Kidney epithelial cell (primary cell): Measurements from ENCODE around the gene CRYGN. TPM values are rescaled to one million over a fixed set of nuclear protein-coding genes. Genes with fewer than 3 reads are reported as not detected.
A peak's percentile ranks its signal among the peaks of the same experiment; 100 is the strongest.

Experiments used
- DNase-seq: peaks from one replicate; pipeline ENCODE4 v3.0.0-alpha.2; 2010; ENCODE audit warnings: low read depth
- H3K27me3 ChIP-seq: 2 replicates; pipeline ENCODE4 v1.6.0; 2011; ENCODE audit warnings: low read length; ENCODE audit not compliant: control insufficient read depth, insufficient read depth
- H3K36me3 ChIP-seq: 2 replicates; pipeline ENCODE4 v1.5.1; 2011; ENCODE audit warnings: low read length; ENCODE audit not compliant: control insufficient read depth, insufficient read depth
- H3K4me3 ChIP-seq: 2 replicates; pipeline ENCODE4 v1.5.1; 2011; ENCODE audit warnings: low read depth, mild to moderate bottlenecking, control low read depth, low read length
- total RNA-seq: library from RNA; depleted of rRNA; stranded (reverse); fragments of >200 nt; gene quantifications from 2 replicates; pipeline ENCODE4 v1.2.3, GENCODE V29; 2015
- TF ChIP-seq, protein P1 (sequence below): IDR thresholded peaks from 2 replicates; pipeline ENCODE4 v1.5.1; 2011; ENCODE audit warnings: mild to moderate bottlenecking, moderate library complexity, low read length, control low read depth, inconsistent platforms; ENCODE audit not compliant: insufficient read depth, poor library complexity, severe bottlenecking

Gene CRYGN
- total RNA-seq, 1 donor from 2014 or later: 0.84 TPM

DNA sequence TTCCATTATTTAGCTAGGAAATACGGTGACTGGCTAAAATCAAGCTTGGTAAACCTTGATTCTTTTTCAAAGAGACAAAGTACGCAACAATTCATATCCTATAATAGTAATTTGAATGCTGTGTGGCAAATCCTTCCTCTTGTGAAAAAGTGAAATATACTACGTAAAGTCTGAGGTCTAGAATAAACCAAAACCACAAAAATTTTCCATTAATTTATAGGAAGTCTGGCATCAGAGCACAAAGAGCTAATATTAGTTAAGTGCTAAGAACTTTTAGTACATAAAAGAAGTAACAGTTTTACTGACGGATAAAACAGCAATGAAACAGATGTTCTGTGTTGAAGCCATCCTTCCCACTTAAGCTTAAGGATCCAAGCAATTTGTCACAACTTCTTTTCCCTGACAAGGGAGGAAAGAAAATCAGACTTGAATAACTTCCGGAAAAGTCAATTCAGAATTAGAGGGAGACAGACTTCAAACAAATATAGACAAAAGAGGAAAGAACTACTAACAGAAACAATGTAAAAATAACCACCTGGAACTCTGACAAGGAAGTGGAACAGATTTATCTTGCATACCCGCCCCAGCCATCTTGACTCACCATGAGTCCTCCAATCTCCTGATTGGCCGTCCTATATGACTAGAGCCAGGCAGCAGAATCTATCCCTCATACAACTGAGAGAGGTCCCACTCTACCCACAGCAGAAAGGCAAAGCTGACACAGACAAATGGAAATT, 45.2 kb upstream of the CRYGN start:
- H3K4me3 ChIP-seq: no peak overlapping the region
- peak; percentile 37 for DNase-seq
- H3K36me3 ChIP-seq: no peaks in the 10 kb centered on the region
- no peaks in the 10 kb centered on the region for H3K27me3 ChIP-seq
- TF ChIP-seq, protein P1, sequence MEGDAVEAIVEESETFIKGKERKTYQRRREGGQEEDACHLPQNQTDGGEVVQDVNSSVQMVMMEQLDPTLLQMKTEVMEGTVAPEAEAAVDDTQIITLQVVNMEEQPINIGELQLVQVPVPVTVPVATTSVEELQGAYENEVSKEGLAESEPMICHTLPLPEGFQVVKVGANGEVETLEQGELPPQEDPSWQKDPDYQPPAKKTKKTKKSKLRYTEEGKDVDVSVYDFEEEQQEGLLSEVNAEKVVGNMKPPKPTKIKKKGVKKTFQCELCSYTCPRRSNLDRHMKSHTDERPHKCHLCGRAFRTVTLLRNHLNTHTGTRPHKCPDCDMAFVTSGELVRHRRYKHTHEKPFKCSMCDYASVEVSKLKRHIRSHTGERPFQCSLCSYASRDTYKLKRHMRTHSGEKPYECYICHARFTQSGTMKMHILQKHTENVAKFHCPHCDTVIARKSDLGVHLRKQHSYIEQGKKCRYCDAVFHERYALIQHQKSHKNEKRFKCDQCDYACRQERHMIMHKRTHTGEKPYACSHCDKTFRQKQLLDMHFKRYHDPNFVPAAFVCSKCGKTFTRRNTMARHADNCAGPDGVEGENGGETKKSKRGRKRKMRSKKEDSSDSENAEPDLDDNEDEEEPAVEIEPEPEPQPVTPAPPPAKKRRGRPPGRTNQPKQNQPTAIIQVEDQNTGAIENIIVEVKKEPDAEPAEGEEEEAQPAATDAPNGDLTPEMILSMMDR: no peak

DNA sequence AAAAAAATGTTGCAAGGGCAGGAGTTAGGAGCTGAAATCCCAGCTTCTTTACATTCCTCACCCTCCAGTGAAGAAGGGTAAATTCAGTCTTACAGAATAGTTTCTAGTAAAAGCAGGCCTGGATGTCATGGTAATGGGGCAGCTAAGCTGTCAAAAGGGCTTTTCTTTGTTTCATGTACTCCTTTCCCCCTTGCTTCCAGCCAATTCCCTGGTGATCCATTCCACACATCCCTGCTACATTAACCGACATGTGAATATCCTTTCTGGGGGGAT, 43.7 kb upstream of the CRYGN start:
- TF ChIP-seq, protein P1: no peak
- no peaks in the 10 kb centered on the region for H3K36me3 ChIP-seq
- no peaks in the 10 kb centered on the region for H3K27me3 ChIP-seq
- no peak overlapping the region for H3K4me3 ChIP-seq
- no peak for DNase-seq

DNA sequence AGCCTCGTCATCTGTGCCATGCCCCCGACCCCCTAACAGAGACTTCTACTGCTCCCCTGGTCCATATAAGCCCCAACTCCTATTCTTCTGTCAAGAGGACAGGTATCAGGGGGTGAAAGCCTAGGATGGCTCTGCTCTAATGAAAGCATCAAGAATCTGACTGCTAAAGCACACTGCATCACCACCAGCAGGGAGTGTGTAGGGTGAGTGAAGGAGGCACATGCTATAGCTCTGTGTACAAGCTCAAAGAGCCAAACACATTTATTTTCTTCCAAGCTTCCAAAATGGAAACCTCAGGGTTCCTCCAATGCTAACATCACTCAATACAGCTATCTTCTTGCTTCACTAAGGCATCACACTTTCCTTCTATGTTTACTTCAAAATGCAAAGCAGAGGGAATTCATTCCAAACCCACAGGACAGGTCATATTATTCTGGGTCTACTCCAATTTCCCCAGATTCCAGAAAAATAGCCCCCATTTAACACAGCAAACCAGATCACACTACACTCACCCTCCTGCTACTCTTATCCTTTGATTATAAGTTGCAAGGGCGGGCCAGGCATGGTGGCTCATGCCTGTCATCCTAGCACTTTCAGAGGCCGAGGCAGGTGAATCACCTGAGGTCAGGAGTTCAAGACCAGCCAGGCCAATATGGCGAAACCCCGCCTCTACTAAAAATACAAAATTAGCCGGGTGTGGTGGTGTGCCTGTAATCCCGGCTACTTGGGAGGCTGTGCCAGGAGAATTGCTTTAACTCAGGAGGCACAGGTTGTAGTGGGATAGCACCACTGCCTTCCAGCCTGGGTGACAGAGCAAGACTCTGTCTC, 43.2 kb upstream of the CRYGN start:
- no peak for DNase-seq
- no peaks in the 10 kb centered on the region for H3K36me3 ChIP-seq
- no peak overlapping the region for H3K4me3 ChIP-seq
- TF ChIP-seq, protein P1: no peak
- no peaks in the 10 kb centered on the region for H3K27me3 ChIP-seq

GRCh38 chr7:151481650-151482505, 41.9 kb upstream of the CRYGN start:
- no peaks in the 10 kb centered on the region for H3K36me3 ChIP-seq
- no peak for DNase-seq
- no peaks in the 10 kb centered on the region for H3K27me3 ChIP-seq
- TF ChIP-seq, protein P1: no peak
- no peak overlapping the region for H3K4me3 ChIP-seq

GRCh38 chr7:151477867-151478266, 37.9 kb upstream of the CRYGN start:
- TF ChIP-seq, protein P1: no peak
- no peak for DNase-seq
- Histone ChIP-seq H3K4me3 (no peak overlapping the region), H3K27me3 (no peaks in the 10 kb centered on the region), H3K36me3 (peaks cover 1% of the 10 kb centered on the region)
